GM20000 (cell line): ENCODE measurements around the gene RPL37.

Source experiments
- DNase-seq: peaks from one replicate; pipeline ENCODE4 v3.0.0; 2012; ENCODE audit warnings: low spot score
- TF ChIP-seq, protein P1 (sequence below): IDR thresholded peaks from 2 replicates; pipeline ENCODE4 v1.5.1; 2012; ENCODE audit warnings: mild to moderate bottlenecking, control low read depth; ENCODE audit errors: extremely low read depth, missing control alignments

RPL37 gene

DNA sequence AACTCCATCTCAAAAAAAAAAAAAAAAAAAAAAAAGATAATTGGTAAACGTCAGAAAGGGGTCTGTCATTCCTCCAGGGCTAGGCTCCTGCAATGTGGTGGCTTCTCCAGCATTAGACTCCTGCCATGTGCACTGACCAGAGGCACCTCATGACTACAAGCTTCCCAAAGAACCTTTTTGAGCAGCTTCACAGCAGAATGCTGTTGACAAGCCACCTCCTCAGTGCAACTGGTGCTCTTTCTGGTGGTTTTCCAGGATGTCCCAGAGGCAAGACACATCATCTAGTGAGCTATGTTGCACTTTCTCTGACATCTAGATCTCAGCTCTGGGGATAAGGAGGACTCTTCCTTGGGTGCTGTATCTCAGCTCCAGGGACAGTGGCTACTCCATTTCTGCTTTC, 11.6 kb downstream of the RPL37 start:
- TF ChIP-seq, protein P1, sequence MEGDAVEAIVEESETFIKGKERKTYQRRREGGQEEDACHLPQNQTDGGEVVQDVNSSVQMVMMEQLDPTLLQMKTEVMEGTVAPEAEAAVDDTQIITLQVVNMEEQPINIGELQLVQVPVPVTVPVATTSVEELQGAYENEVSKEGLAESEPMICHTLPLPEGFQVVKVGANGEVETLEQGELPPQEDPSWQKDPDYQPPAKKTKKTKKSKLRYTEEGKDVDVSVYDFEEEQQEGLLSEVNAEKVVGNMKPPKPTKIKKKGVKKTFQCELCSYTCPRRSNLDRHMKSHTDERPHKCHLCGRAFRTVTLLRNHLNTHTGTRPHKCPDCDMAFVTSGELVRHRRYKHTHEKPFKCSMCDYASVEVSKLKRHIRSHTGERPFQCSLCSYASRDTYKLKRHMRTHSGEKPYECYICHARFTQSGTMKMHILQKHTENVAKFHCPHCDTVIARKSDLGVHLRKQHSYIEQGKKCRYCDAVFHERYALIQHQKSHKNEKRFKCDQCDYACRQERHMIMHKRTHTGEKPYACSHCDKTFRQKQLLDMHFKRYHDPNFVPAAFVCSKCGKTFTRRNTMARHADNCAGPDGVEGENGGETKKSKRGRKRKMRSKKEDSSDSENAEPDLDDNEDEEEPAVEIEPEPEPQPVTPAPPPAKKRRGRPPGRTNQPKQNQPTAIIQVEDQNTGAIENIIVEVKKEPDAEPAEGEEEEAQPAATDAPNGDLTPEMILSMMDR = no peak
- no peak for DNase-seq

DNA sequence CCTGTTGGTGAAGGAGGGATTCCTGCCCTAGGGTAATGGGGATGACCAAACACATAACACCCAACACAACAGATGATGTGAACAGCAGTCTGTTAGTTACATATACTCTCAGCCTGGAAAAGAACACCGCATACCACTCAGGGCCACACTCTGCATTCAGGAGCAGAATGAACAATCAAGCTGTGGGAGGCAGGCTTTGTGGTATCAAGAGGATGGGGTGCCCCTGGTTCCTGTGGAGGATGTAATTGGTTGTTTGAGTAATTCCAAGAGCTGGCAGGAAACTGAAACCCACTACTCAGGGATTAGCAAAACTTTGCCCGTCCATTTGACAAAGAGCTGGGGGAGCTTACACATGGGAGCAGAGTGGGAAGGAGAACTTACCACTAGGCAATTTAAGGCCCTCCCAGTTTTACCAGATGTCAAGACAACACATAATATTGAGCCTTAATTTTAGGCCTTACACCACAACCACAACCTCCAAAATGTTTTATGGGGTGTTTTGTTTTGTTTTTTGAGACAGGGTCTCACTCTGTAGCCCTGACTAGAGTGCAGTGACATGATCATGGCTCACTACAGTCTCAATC, 21.2 kb downstream of the RPL37 start:
- TF ChIP-seq, protein P1 = no peak
- no peak for DNase-seq

DNA sequence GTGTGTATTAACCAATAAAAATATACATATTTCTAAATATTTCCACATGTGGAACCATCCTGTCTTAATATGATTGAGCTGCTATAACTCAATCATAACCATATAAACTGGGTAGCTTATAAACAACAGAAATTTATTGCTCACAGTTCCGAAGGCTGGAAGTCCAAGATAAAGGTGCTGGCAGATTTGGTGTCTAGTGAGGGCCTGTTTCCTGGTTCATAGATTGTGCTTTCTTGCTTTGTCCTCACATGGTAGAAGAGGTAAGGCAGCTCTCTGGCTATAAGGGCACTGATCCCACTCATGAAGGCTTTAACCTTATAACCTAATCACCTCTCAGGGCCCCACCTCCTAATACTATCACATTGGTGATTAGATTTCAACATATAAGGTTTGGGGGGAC, 22.9 kb downstream of the RPL37 start:
- TF ChIP-seq, protein P1 = no peak
- DNase-seq = no peak

DNA sequence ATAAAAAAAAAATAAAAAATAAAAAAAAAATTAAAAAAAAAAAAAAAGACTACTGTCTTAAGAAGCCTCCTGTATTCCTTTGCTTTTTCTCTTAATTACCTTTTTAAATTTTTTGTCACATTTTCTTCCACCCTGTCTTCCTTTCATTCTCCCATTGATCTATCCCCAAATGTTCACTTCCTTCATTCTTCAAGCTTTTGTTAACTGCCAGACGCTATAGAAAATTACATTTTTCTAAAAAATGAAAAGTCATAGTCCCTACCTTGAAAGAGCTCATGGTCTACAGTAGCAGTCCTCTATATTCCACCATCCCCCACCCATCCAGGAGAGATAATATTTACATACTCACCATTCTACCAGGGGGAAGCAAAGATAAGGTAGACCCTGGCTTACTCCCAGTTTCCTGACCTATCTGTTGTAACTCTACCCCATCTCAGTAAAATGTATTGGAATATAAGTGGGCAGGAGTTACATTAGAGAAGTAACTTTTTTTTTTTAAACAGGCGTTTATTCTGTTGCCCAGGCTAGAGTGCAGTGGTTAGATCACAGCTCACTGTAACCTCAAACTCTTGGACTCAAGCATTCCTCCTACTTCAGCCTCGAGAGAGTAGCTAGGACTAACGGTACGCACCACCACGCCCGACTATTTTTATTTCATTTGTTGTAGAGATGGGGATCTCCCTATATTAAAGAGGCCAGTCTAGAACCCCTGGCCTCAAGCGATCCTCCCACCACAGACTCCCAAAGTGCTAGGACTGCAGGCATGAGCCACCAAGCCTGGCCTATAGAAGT, 33.1 kb downstream of the RPL37 start:
- TF ChIP-seq, protein P1 = no peak
- DNase-seq = no peak

DNA sequence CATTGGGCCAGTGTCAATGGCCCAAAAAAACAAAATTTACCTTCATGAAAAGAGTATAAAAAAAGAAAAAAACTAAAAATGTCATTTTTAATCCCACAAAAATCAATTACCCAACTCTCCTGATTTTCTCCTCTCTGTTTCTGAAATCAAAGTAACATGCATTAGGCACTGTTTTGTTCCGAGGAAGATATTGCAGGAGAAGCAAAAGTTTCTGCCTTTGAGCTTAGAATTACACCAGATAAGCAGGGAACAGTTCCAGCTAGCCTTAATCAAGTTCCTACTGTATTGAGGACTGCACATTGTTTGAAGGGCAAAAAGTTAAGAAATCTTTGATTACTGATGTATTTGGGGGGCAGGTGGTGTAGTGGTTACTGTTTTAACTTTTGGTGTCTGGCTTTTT, 35.8 kb downstream of the RPL37 start:
- TF ChIP-seq, protein P1 = no peak
- DNase-seq = no peak

DNA sequence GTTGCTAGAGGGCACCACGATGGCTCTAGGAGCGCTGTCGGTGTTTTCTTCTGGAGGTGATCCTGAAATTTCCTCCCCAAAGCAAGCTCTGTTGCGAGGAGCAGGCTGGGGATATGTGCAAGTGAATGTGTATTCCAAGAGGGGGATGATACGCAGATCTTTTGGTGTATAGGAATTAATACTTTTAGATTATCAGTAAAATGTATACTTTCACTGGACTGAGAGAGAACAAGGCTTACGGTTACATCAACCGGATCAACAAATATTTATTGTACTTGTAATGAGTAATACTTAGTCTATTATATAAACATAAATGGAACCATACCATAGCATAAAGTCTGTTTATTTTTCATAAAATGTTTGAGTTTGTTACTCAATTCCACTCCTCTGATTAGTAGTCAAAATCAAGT, 36.2 kb downstream of the RPL37 start:
- DNase-seq = no peak
- TF ChIP-seq, protein P1 = no peak

DNA sequence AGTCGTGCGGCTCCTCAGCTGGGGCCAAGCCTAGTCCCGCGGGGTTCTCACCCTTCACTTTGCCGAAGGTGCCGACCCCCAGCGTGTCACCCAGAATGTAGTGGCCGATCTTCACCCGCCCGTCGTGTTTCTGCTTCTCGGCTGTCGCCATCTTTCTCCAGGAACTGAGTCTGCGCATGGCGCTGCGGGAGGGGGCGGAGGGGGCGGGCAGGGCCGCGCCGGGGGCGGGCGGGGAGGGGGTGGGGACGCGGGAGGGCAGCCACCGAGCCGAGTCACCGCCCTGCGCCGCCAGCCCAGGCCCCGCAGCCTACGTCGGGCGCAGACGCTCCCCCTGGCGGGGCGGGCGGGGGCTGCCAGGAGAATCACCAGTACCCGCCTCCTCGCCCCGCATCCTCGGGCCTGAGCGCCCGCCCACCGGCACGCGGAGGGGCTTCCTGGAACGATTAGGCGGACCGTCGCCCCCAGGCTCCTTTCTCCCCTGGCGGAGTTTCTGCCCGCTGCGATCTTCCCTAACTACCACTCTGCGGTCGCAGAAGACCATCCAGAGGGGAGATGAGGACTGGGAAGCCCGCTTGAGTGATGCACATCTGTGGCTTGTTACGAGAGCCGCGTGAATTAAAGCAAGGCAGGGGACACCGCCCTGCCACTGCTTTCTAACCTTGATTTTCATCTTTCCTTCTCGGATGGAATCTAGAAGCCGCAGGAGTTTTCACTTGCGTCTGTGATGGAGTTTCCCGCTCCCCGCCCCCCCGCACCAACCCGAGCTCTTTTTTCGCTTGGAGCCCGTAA, 36.8 kb downstream of the RPL37 start, which contains the start of gene PRKAA1:
Gene PRKAA1 (minus strand): TSS at position 363 of the 789 bp plus-strand sequence. CDS start 185 bp downstream, at position 178.
- peak; percentile 96 for DNase-seq
- TF ChIP-seq, protein P1 = peak; percentile 57
